Muscle of leg (tissue), 11 donors: ENCODE data around the gene GRIN2A. TPM values are rescaled to one million over a fixed set of nuclear protein-coding genes. Genes with fewer than 3 reads are reported as not detected.

Experiments used
- DNase-seq: peaks from one replicate; pipeline ENCODE4 v3.0.0; 2013
- H3K27ac ChIP-seq: one replicate; pipeline ENCODE4 v1.5.1; 2013; ENCODE audit warnings: mild to moderate bottlenecking, low read length, control low read depth
- H3K27me3 ChIP-seq: one replicate; pipeline ENCODE4 v1.6.1; 2013; ENCODE audit warnings: low read length; ENCODE audit not compliant: control insufficient read depth, insufficient read depth
- H3K36me3 ChIP-seq: one replicate; pipeline ENCODE4 v1.6.1; 2013; ENCODE audit warnings: low read length; ENCODE audit not compliant: control insufficient read depth, insufficient read depth
- H3K4me1 ChIP-seq: one replicate; pipeline ENCODE4 v1.6.1; 2013; ENCODE audit warnings: low read length; ENCODE audit not compliant: control insufficient read depth, insufficient read depth
- H3K4me3 ChIP-seq: one replicate; pipeline ENCODE4 v1.5.1; 2013; ENCODE audit warnings: low read length, control low read depth
- H3K9me3 ChIP-seq: replicated peaks from 2 replicates; pipeline ENCODE4 v1.6.1; 2013; ENCODE audit warnings: low read depth, low read length; ENCODE audit not compliant: control insufficient read depth
- WGBS: methylation state at CpG from one replicate; pipeline ENCODE4 v1.1.5; 2013; ENCODE audit warnings: missing lambda C conversion rate; ENCODE audit not compliant: insufficient coverage; 5-methylcytosine and 5-hydroxymethylcytosine counted together
- polyA plus RNA-seq, 8 donors: library from polyadenylated mRNA; unstranded; fragments of 120-200 nt; gene quantifications; one replicate each; pipeline versions ENCODE4 v1.2.1 to v1.2.3, GENCODE V29; 2013; ENCODE audit warnings: inconsistent platforms in 1 of 8, low replicate concordance in 1 of 8; ENCODE audit not compliant: insufficient read length in 8 of 8, insufficient read depth in 1 of 8
- total RNA-seq: library from RNA; stranded (reverse); fragments of 120-200 nt; gene quantifications from one replicate; pipeline ENCODE4 v1.2.4, GENCODE V29; 2013

GRIN2A gene
- total and polyA plus RNA-seq, 9 donors = 0.18 to 0.75 (median 0.35) TPM

- Histone ChIP-seq H3K36me3 (no peaks in the 10 kb centered on the region), H3K27ac (no peak overlapping the region), H3K4me1 (no peaks in the 10 kb centered on the region), H3K9me3 (no peaks in the 10 kb centered on the region), H3K4me3 (no peak overlapping the region), H3K27me3 (no peaks in the 10 kb centered on the region)
- 82% methylated on average over 1 of the region's 1 CpG for WGBS
- DNase-seq = no peak
Observed at GRCh38 chr16:9867176-9867575, 315.1 kb downstream of the GRIN2A start.

DNA sequence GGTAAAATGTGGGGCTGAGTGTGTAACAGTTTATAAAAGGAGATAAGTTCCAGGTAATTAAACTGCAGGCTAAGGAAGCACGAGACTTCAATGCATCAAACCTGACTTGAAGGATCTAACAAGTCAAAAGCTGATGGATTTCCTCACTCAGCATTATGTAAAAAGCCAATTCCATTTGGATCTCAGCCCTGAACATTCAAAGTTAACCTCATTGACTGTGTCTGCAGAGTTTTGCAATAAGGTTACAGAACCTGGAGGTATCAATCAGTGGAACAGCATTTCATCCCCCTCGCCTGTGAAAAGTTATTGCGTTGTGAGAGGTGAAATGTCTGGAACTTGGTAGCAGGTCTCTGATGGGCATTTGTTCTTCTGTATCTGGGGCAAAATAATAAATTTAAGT lies 317.8 kb downstream of the GRIN2A start:
- H3K4me1 ChIP-seq = no peaks in the 10 kb centered on the region
- H3K27ac ChIP-seq = no peak overlapping the region
- no peaks in the 10 kb centered on the region for H3K27me3 ChIP-seq
- no peaks in the 10 kb centered on the region for H3K36me3 ChIP-seq
- H3K9me3 ChIP-seq = no peaks in the 10 kb centered on the region
- DNase-seq = no peak
- no peak overlapping the region for H3K4me3 ChIP-seq
- 60% methylated on average over 1 of the region's 3 CpGs for WGBS

GRCh38 chr16:9862327-9862726 lies 319.9 kb downstream of the GRIN2A start:
- DNase-seq = no peak
- H3K27me3 ChIP-seq = no peaks in the 10 kb centered on the region
- no peak overlapping the region for H3K27ac ChIP-seq
- H3K4me1 ChIP-seq = no peaks in the 10 kb centered on the region
- WGBS = 60% methylated on average over 1 of the region's 4 CpGs
- H3K36me3 ChIP-seq = no peaks in the 10 kb centered on the region
- H3K9me3 ChIP-seq = no peaks in the 10 kb centered on the region
- H3K4me3 ChIP-seq = no peak overlapping the region

DNA sequence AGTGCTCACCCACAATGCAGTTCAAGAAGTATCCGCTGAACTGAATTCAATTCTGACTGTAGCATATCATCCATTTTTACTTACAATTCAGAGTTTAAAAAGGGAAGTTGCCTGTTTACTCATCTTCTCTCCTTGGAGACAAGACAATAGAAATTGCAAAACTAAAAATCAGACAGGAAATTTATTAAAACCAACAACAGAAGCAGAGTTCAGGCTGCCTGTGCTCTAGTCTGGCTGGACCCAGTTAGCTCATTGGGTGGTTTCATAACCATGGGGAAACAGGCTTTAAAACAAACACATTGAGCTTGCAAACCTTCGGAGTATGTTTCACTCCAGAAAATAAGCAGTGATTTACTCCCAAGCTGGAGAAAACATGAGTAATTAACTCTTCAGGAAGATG lies 321.4 kb downstream of the GRIN2A start:
- no peaks in the 10 kb centered on the region for H3K36me3 ChIP-seq
- no peaks in the 10 kb centered on the region for H3K4me1 ChIP-seq
- no CpG with 5 or more reads among the region's 2 CpGs for WGBS
- H3K27me3 ChIP-seq = no peaks in the 10 kb centered on the region
- DNase-seq = peak; percentile 6
- H3K27ac ChIP-seq = no peak overlapping the region
- no peak overlapping the region for H3K4me3 ChIP-seq
- H3K9me3 ChIP-seq = no peaks in the 10 kb centered on the region

DNA sequence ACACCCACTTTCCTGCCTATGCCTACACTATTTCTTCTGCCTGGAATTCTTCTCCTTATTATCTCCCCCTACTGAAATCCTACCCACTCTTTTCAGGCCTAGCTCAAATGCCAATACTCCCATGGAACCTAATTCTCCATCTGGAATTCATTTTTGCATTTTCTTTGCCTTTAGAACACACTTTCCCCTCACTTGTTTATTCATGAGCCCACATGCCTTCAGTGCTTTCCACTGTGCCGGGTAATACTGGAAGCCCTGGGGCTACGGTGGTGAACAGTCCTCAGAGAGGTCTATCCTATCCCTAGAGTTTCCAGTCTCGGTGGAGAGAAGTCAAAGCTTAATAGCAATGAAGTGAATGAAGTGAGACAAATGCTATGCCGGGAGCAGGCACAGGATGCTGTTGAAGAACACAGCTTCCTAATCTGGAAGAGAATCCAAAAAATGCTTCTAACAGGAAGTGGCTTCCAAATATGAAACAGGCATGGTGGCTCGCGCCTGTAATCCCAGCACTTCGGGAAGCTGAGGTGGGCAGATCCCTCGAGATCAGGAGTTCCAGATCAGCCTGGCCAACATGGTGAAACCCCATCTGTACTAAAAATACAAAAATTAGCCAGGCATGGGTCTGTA lies 322.4 kb downstream of the GRIN2A start:
- no peaks in the 10 kb centered on the region for H3K36me3 ChIP-seq
- no peak for DNase-seq
- no peaks in the 10 kb centered on the region for H3K27me3 ChIP-seq
- 20% methylated on average over 8 of the region's 8 CpGs for WGBS
- H3K4me3 ChIP-seq = no peak overlapping the region
- no peaks in the 10 kb centered on the region for H3K9me3 ChIP-seq
- no peak overlapping the region for H3K27ac ChIP-seq
- no peaks in the 10 kb centered on the region for H3K4me1 ChIP-seq

- Histone ChIP-seq H3K27ac (no peak overlapping the region), H3K4me1 (no peaks in the 10 kb centered on the region), H3K27me3 (no peaks in the 10 kb centered on the region), H3K36me3 (no peaks in the 10 kb centered on the region), H3K9me3 (no peaks in the 10 kb centered on the region), H3K4me3 (no peak overlapping the region)
- 0% methylated on average over 1 of the region's 2 CpGs for WGBS
- peak; percentile 83 for DNase-seq
Observed at GRCh38 chr16:9854675-9855074, 327.6 kb downstream of the GRIN2A start.

- H3K4me1 ChIP-seq = no peaks in the 10 kb centered on the region
- WGBS = 80% methylated on average over 1 of the region's 5 CpGs
- H3K4me3 ChIP-seq = no peak overlapping the region
- H3K27ac ChIP-seq = no peak overlapping the region
- DNase-seq = no peak
- H3K9me3 ChIP-seq = no peaks in the 10 kb centered on the region
- no peaks in the 10 kb centered on the region for H3K36me3 ChIP-seq
- no peaks in the 10 kb centered on the region for H3K27me3 ChIP-seq
Observed at GRCh38 chr16:9852003-9852402, 330.2 kb downstream of the GRIN2A start.

GRCh38 chr16:9850817-9851216 lies 331.4 kb downstream of the GRIN2A start:
- Histone ChIP-seq H3K27ac (no peak overlapping the region), H3K27me3 (no peaks in the 10 kb centered on the region)
- no peak for DNase-seq

DNA sequence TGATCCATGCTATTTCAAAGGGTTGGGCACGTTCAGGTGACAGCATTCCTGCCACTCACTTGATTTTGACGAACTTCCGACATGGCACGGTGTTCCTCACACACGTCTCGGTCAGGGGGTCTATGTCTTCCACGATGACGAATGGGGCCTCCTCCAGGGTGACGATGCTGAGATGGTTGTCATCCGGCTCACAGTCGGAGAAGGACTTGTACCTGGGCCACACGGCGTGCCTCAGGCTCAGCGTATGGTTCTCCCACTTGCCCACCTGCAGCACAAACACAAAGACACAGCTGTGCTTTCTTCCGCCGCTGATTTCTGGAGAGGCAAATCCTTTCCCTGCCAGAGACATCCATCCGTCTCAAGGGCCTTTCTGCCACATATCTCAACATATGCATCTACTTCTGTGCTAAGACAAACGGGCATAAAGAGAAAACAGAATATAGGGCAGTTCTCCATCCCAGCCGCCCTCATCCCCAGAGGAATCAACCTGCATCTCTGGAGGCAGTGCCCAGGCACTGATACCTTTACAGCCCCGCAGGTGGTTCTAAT lies 332.5 kb downstream of the GRIN2A start:
- Histone ChIP-seq H3K36me3 (no peaks in the 10 kb centered on the region), H3K4me3 (no peak overlapping the region), H3K9me3 (no peaks in the 10 kb centered on the region), H3K27ac (no peak overlapping the region), H3K4me1 (no peaks in the 10 kb centered on the region), H3K27me3 (no peaks in the 10 kb centered on the region)
- no peak for DNase-seq
- 74% methylated on average over 18 of the region's 20 CpGs for WGBS

More at GRCh38 chr16:9850817-9851216, 331.4 kb downstream of the GRIN2A start:
- Histone ChIP-seq H3K36me3 (no peaks in the 10 kb centered on the region), H3K4me1 (no peaks in the 10 kb centered on the region), H3K4me3 (no peak overlapping the region), H3K9me3 (no peaks in the 10 kb centered on the region)
- 55% methylated on average over 6 of the region's 9 CpGs for WGBS

DNA sequence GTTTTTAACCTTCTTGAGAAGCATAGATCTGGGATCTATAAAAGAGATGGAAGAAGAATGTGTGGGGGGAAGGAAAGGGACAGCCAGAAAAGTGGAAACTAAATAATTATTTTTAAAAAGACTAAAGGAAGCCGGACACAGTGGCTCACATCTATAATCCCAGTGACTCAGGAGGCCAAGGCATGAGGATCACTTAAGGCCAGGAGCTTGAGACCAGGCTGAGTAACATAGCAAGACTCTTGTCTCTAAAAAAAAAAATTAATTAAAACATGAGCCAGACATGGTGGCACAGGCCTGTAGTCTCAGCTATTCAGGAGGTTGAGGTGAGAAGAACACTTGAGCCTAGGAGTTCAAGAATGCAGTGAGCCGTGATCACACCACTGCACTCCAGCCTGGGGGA lies 335.1 kb downstream of the GRIN2A start:
- H3K36me3 ChIP-seq = no peaks in the 10 kb centered on the region
- no peaks in the 10 kb centered on the region for H3K9me3 ChIP-seq
- no CpG with 5 or more reads among the region's 2 CpGs for WGBS
- no peak for DNase-seq
- H3K27ac ChIP-seq = no peak overlapping the region
- H3K27me3 ChIP-seq = no peaks in the 10 kb centered on the region
- no peaks in the 10 kb centered on the region for H3K4me1 ChIP-seq
- no peak overlapping the region for H3K4me3 ChIP-seq
